IPS-20b (cell line): ENCODE data around the gene ZFAND2B.
A peak's percentile ranks its signal among the peaks of the same experiment; 100 is the strongest.
"Not testable (repeated sequence)": the region's sequence is repeated elsewhere in the genome, so short reads cannot be mapped to it uniquely, and the experiment has no call there.

Source experiments
- H3K27ac ChIP-seq: one replicate; pipeline ENCODE4 v1.5.1; 2013; ENCODE audit warnings: low read length
- H3K27me3 ChIP-seq: 2 replicates; pipeline ENCODE4 v1.6.1; 2013; ENCODE audit warnings: mild to moderate bottlenecking, low read length, inconsistent platforms; ENCODE audit not compliant: insufficient read depth
- H3K36me3 ChIP-seq: 2 replicates; pipeline ENCODE4 v1.6.1; 2013; ENCODE audit warnings: low read depth, mild to moderate bottlenecking, inconsistent platforms, low read length, moderate library complexity; ENCODE audit not compliant: insufficient read depth
- H3K4me1 ChIP-seq: 2 replicates; pipeline ENCODE4 v1.6.1; 2013; ENCODE audit warnings: mild to moderate bottlenecking, control low read depth, inconsistent platforms, low read length, moderate library complexity; ENCODE audit not compliant: insufficient read depth
- H3K4me3 ChIP-seq: 2 replicates; pipeline ENCODE4 v1.5.1; 2013; ENCODE audit warnings: mild to moderate bottlenecking, low read length, inconsistent platforms
- H3K9ac ChIP-seq: 2 replicates; pipeline ENCODE4 v1.6.1; 2013; ENCODE audit warnings: low read depth, mild to moderate bottlenecking, inconsistent platforms, low read length, moderate library complexity
- H3K9me3 ChIP-seq: 2 replicates; pipeline ENCODE4 v1.6.1; 2013; ENCODE audit warnings: mild to moderate bottlenecking, low read depth, low read length, inconsistent platforms; ENCODE audit not compliant: insufficient read depth

Gene ZFAND2B

DNA sequence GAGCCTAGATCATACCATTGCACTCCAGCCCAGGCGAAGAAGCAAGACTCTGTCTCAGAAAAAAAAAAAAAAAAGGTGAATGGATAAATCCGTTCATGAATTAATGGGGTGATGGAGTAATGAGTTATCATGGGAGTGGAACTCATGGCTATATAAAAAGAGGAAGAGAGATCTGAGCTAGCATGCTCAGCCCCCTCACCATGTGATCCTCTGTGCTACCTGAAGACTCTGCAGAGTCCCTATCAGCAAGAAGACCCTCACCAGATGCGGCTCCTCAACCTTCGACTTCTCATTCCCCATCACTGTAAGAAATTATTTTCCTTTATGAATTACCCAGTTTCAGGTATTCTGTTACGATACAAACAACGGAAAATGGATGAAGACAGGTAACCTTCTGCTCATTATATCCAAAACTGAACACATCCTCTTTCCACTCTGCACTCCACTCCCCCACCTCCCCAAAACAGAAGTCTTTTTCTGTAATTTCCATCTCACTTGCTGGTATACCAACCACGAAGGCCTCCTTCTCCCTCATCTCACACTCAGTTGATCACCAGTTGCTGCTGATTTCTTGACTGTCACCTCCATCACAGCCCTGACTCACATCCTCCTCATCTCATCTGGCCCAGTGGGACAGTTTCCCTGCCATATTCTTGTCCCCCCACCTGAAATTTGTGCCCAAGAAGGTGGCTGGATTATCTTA lies 19.7 kb upstream of the ZFAND2B start:
- Histone ChIP-seq H3K4me3 (no peak overlapping the region), H3K27ac (no peak overlapping the region), H3K36me3 (peaks cover 25% of the 10 kb centered on the region), H3K9ac (no peak overlapping the region), H3K9me3 (no peaks in the 10 kb centered on the region), H3K27me3 (no peaks in the 10 kb centered on the region), H3K4me1 (no peaks in the 10 kb centered on the region)

DNA sequence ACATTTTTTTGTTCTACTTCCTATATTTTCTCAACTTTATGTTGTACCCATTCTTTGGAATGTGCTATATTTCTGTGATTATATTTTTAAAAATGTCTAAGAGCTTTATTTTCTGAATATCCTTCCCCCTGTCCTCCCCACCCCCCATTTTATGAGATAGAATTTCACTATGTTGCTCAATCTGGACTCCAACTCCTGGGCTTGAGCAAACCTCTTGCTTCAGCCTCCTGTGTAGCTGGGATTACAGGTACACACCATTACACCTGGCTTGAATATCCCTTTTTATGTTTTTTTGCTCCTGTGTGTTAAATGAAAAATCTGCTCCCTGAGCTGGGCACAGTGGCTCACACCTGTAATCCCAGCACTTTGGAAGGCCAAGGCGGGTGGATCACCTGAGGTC lies 9.2 kb upstream of the ZFAND2B start:
- Histone ChIP-seq H3K36me3 (no peaks in the 10 kb centered on the region), H3K9me3 (no peaks in the 10 kb centered on the region), H3K9ac (no peak overlapping the region), H3K27ac (no peak overlapping the region), H3K4me1 (no peaks in the 10 kb centered on the region), H3K4me3 (no peak overlapping the region), H3K27me3 (no peaks in the 10 kb centered on the region)

DNA sequence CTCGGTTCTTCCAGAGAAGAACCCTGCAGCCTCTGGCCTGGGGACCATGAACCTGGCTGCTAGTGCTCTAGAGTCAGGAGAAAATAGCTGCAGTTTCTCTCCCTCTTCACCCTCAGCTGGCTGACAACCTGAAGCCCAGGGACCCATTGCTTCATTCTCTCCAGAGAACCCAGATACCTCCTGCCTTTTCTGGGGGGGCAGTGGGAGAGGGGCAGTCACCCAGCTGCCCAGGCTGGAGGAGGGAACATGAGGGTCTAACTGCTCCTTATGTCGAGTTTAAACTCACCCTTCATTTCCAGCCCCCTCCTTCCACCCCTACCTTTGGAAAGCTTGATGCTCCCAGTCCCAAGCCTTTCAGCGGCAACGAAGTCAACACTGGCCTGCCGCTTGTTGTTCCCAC lies 7.6 kb upstream of the ZFAND2B start:
- no peaks in the 10 kb centered on the region for H3K27me3 ChIP-seq

DNA sequence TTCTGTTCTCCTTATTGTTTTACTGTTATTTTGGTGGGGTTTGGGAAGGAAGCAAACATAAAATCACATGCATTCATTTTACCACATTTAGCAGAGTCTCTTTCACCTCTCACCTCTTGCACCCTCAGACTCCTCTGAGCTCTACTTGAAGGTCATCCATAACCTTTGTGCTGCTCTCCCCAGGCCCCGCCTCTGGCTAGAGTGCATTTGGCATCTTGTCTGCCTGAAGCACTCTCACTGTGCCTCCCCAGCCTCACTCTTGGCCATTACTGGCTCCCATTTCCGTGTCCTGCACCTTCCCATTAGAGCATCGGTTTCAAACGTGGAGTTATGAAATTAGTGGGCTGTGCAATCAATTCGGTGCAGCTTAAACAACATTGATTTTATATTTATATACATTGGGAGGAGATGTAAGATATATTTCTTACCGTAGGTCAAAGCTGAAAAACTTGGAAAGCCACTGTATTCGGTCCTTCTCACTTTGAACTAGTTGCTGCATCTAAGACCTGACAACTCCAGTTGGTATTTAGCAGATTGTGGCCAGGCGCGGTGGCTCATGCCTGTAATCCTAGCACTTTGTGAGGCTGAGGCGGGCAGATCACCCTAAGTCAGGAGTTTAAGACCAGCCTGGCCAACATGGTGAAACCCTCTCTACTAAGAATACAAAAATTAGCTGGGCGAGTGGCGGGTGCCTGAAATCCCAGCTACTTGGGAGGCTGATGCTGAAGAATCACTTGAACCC lies 6.9 kb upstream of the ZFAND2B start:
- H3K36me3 ChIP-seq = no peaks in the 10 kb centered on the region
- no peak overlapping the region for H3K4me3 ChIP-seq
- no peak overlapping the region for H3K27ac ChIP-seq
- H3K4me1 ChIP-seq = no peaks in the 10 kb centered on the region
- no peak overlapping the region for H3K9ac ChIP-seq
- H3K9me3 ChIP-seq = no peaks in the 10 kb centered on the region
- H3K27me3 ChIP-seq = no peaks in the 10 kb centered on the region

More for the DNA sequence above, 7.6 kb upstream of the ZFAND2B start:
- Histone ChIP-seq H3K4me3 (no peak overlapping the region), H3K36me3 (no peaks in the 10 kb centered on the region), H3K27ac (no peak overlapping the region), H3K4me1 (no peaks in the 10 kb centered on the region), H3K9me3 (no peaks in the 10 kb centered on the region), H3K9ac (no peak overlapping the region)

DNA sequence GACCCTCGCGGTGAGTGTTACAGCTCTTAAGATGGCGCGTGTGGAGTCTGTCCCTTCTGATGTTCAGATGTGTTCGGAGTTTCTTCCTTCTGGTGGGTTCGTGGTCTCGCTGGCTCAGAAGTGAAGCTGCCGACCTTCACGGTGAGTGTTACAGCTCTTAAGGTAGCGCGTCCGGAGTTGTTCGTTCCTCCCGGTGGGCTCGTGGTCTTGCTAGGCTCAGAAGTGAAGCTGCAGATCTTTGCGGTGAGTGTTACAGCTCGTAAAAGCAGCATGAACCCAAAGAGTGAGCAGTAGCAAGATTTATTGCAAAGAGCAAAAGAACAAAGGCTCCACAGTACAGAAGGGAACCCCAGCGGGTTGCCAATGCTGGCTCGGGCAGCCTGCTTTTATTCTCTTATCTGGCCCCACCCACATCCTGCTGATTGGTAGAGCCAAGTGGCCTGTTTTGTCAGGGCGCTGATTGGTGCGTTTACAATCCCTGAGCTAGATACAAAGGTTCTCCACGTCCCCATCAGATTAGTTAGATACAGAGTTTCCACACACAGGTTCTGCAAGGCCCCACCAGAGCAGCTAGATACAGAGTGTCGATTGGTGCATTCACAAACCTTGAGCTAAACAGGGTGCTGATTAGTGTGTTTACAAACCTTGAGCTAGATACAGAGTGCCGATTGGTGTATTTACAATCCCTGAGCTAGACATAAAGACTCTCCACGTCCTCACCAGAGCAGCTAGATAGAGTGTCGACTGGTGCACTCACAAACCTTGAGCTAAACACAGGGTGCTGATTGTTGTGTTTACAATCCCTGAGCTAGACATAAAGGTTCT lies 5.9 kb upstream of the ZFAND2B start:
- not testable (repeated sequence) for H3K27ac ChIP-seq, H3K4me1 ChIP-seq, H3K4me3 ChIP-seq, H3K9ac ChIP-seq, H3K36me3 ChIP-seq, H3K9me3 ChIP-seq, H3K27me3 ChIP-seq

DNA sequence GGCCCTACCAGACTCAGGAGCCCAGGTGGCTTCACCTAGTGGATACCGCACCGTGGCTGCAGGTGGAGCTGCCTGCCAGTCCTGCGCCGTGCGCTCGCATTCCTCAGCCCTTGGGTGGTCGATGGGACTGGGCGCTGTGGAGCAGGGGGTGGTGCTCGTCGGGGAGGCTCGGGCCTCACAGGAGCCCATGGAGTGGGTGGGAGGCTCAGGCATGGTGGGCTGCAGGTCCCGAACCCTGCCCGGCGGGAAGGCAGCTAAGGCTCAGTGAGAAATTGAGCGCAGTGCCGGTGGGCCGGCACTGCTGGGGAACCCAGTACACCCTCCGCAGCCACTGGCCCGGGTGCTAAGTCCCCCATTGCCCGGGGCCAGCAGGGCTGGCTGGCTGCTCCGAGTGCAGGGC lies 5.3 kb upstream of the ZFAND2B start:
- H3K27me3 ChIP-seq, H3K4me1 ChIP-seq, H3K36me3 ChIP-seq, H3K9me3 ChIP-seq, H3K27ac ChIP-seq, H3K9ac ChIP-seq, H3K4me3 ChIP-seq: not testable (repeated sequence)

DNA sequence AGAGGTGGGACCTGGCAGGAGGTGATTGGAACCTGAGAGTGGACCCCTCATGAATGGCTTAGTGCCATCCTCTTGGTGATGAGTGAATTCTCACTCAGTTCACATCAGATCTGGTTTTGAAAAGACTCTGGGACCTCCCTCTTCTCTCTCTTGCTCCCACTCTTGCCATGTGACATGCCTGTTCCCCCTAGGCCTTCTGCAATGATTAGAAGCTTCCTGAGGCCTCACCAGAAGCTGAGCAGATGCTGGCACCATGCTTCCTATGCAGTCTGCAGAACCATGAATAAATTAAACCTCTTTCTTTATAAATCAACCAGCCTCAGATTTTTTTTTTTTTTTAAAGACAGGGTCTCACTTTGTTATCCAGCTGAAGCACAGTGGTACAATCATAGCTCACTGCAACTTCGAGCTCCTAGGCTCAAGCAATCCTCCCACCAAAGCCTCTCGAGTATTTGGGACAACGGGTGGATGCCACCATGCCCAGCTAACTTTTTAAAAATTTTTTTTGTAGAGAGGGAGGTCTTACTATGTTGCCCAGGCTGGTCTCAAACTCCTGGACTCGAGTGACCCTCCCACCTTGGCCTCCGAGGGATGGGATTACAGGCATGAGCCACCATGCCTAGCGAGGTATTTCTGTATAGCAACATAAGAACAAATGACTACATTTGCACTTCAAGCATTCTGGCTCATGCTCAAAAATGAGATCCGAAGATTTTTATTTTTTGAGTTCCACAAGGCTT lies 2.0 kb upstream of the ZFAND2B start:
- H3K36me3 ChIP-seq = peaks cover 15% of the 10 kb centered on the region; the same call in 1 of the 2 replicates
- H3K9me3 ChIP-seq = no peaks in the 10 kb centered on the region
- no peak overlapping the region for H3K27ac ChIP-seq
- H3K27me3 ChIP-seq = no peaks in the 10 kb centered on the region
- peaks cover 4% of the 10 kb centered on the region; the same call in 1 of the 2 replicates for H3K4me1 ChIP-seq
- H3K9ac ChIP-seq = no peak overlapping the region
- H3K4me3 ChIP-seq = no peak overlapping the region

DNA sequence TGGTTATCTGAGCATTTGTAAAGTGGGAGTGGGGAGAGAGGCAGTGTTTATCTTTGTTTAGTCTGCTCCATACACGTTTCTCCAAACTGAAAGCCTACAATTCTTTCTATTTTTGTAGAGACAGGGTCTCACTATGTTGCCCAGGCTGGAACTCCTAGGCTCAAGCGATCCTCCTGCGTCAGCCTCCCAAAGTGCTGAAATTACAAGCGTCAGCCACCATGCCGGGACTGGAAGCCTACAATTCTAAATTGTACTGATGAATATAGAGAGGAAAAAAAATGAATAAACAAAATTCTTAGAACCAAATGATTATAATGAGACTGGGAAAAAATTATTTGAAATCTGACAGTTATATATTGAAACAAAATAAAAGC lies 1.4 kb upstream of the ZFAND2B start:
- no peak overlapping the region for H3K27ac ChIP-seq
- no peaks in the 10 kb centered on the region for H3K9me3 ChIP-seq
- peaks cover 20% of the 10 kb centered on the region; the same call in 1 of the 2 replicates for H3K36me3 ChIP-seq
- no peak overlapping the region for H3K9ac ChIP-seq
- H3K4me3 ChIP-seq = no peak overlapping the region
- peaks cover 4% of the 10 kb centered on the region; the same call in 1 of the 2 replicates for H3K4me1 ChIP-seq
- H3K27me3 ChIP-seq = no peaks in the 10 kb centered on the region

DNA sequence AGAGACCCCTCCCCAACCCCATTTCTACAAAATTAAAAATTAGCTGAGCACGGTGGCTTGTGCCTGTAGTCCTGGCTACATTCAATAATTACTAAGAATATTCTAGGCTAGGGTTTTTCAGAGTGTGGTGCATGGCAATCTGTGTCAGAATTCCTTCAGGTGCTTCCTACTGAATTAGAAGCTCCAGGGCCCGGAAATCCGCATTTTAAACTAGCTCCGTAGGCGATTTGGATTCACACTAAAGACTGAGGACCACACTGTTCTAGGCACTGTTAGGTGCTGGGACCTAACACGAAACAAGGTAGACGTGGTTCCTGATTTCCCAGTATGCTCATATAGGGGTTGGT lies 628 bp upstream of the ZFAND2B start:
- H3K4me1 ChIP-seq = peaks cover 4% of the 10 kb centered on the region; the same call in 1 of the 2 replicates
- no peak overlapping the region for H3K27ac ChIP-seq
- peak overlapping the region; percentile 73; the same call in 1 of the 2 replicates for H3K9ac ChIP-seq

DNA sequence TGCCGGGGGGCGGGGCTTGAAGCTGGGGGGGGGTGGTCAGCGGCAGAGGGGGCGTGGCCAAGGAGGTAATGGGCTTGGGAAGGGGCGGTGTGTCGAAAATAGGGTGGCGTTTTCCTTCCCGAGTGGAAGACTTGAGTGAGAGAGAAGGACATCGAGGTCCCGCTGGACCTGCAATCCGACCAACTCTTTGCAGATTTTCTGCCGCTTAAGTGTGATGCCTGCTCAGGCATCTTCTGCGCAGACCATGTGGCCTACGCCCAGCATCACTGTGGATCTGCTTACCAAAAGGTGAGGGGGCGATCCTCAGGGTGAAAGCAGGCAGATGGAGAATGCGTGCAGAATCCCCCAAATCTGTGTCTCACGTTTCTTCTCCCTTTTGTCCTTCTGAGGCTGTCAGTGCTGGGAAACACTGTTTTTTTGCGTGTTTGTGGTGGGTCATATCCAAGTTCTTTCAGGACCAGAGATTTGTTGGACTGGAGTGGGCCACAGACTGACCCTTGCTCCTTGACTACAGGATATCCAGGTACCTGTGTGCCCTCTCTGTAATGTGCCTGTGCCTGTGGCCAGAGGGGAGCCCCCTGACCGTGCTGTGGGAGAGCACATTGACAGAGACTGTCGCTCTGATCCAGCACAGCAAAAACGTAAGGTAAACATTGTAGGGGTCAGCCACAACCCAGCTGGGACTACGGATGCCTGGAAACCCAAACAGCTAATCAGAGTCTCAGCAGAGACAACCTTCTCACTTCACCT lies 727 bp downstream of the ZFAND2B start:
- Histone ChIP-seq H3K36me3 (peaks cover 35% of the 10 kb centered on the region; the same call in 1 of the 2 replicates), H3K9ac (peak overlapping the region; percentile 75; the same call in 1 of the 2 replicates), H3K4me1 (peaks cover 4% of the 10 kb centered on the region; the same call in 1 of the 2 replicates), H3K27ac (no peak overlapping the region), H3K27me3 (no peaks in the 10 kb centered on the region), H3K4me3 (peak overlapping the region; percentile 84), H3K9me3 (no peaks in the 10 kb centered on the region)

More for the DNA sequence above, 628 bp upstream of the ZFAND2B start:
- peaks cover 26% of the 10 kb centered on the region; the same call in 1 of the 2 replicates for H3K36me3 ChIP-seq
- no peaks in the 10 kb centered on the region for H3K27me3 ChIP-seq
- no peaks in the 10 kb centered on the region for H3K9me3 ChIP-seq
- peak overlapping the region; percentile 84 for H3K4me3 ChIP-seq
